HG03039 (cell line): Measurements from ENCODE around the gene TEX47.

Experiments used
- ATAC-seq: cut with Tn5 transposase; IDR thresholded peaks from one replicate; pipeline ENCODE4 v1.9.1; 2021; ENCODE audit warnings: mild to moderate bottlenecking, moderate library complexity; ENCODE audit not compliant: unreplicated experiment

Gene TEX47

GRCh38 chr7:88756802-88757201 lies 38.7 kb downstream of the TEX47 start:
- ATAC-seq, result no peak

- ATAC-seq, result no peak
Measured at GRCh38 chr7:88746126-88746525, 49.4 kb downstream of the TEX47 start.
